ENCODE results near the gene PELI2. TPM values are rescaled to one million over a fixed set of nuclear protein-coding genes. Genes with fewer than 3 reads are reported as not detected.
A peak's percentile ranks its signal among the peaks of the same experiment; 100 is the strongest.

Gene PELI2
- total RNA-seq, 1 donor: 14.1 TPM

- no peak for DNase-seq (ENCODE audit: insufficient read length, low spot score, missing footprints)
- Histone ChIP-seq H3K4me2 (ENCODE audit: insufficient read depth, low read length) (no peak overlapping the region), H3K27ac (ENCODE audit: low read depth, low read length) (peak overlapping the region; percentile 76)
Measured at GRCh38 chr14:56243110-56243509, 124.9 kb downstream of the PELI2 start.

GRCh38 chr14:56244138-56244789, 126.1 kb downstream of the PELI2 start:
- DNase-seq (ENCODE audit: insufficient read length, low spot score, missing footprints): peak; percentile 14
- no peak for TF ChIP-seq CTCF (IDR thresholded peaks at IDR 0.05; ENCODE audit: extremely low read depth, low read depth, low read length)
- H3K4me1 ChIP-seq (ENCODE audit: insufficient read depth, low read length): peaks cover 23% of the 10 kb centered on the region
- H3K79me2 ChIP-seq (ENCODE audit: insufficient read depth, low read length): no peaks in the 10 kb centered on the region
- peak overlapping the region; percentile 76 for H3K27ac ChIP-seq (ENCODE audit: low read depth, low read length)
- H2AFZ ChIP-seq (ENCODE audit: low read length): peak overlapping the region; percentile 63
- no peaks in the 10 kb centered on the region for H4K20me1 ChIP-seq (ENCODE audit: insufficient read depth, low read length)
- H3K36me3 ChIP-seq (ENCODE audit: insufficient read depth, low read length): no peaks in the 10 kb centered on the region
- H3K27me3 ChIP-seq (ENCODE audit: insufficient read depth, low read length): no peaks in the 10 kb centered on the region
- peak overlapping the region; percentile 56 for H3K4me2 ChIP-seq (ENCODE audit: insufficient read depth, low read length)
- peak overlapping the region; percentile 40 for H3K4me3 ChIP-seq (ENCODE audit: insufficient read depth, low read length)
- no peaks in the 10 kb centered on the region for H3K9me3 ChIP-seq (ENCODE audit: low read depth, low read length)

More at GRCh38 chr14:56243110-56243509, 124.9 kb downstream of the PELI2 start:
- Histone ChIP-seq H3K36me3 (ENCODE audit: insufficient read depth, low read length) (no peaks in the 10 kb centered on the region), H4K20me1 (ENCODE audit: insufficient read depth, low read length) (no peaks in the 10 kb centered on the region), H3K4me1 (ENCODE audit: insufficient read depth, low read length) (peaks cover 23% of the 10 kb centered on the region), H3K4me3 (ENCODE audit: insufficient read depth, low read length) (no peak overlapping the region), H3K9me3 (ENCODE audit: low read depth, low read length) (no peaks in the 10 kb centered on the region), H3K79me2 (ENCODE audit: insufficient read depth, low read length) (no peaks in the 10 kb centered on the region), H3K27me3 (ENCODE audit: insufficient read depth, low read length) (no peaks in the 10 kb centered on the region), H2AFZ (ENCODE audit: low read length) (no peak overlapping the region)
- no peak for TF ChIP-seq CTCF (IDR thresholded peaks at IDR 0.05; ENCODE audit: extremely low read depth, low read depth, low read length)

GRCh38 chr14:56247495-56248200, 129.4 kb downstream of the PELI2 start:
- H3K36me3 ChIP-seq (ENCODE audit: insufficient read depth, low read length): no peaks in the 10 kb centered on the region
- DNase-seq (ENCODE audit: insufficient read length, low spot score, missing footprints): no peak
- no peak overlapping the region for H3K4me3 ChIP-seq (ENCODE audit: insufficient read depth, low read length)
- H3K27me3 ChIP-seq (ENCODE audit: insufficient read depth, low read length): no peaks in the 10 kb centered on the region
- H2AFZ ChIP-seq (ENCODE audit: low read length): no peak overlapping the region
- H3K4me1 ChIP-seq (ENCODE audit: insufficient read depth, low read length): peaks cover 15% of the 10 kb centered on the region
- H3K4me2 ChIP-seq (ENCODE audit: insufficient read depth, low read length): no peak overlapping the region
- no peaks in the 10 kb centered on the region for H4K20me1 ChIP-seq (ENCODE audit: insufficient read depth, low read length)
- H3K79me2 ChIP-seq (ENCODE audit: insufficient read depth, low read length): no peaks in the 10 kb centered on the region
- no peak overlapping the region for H3K27ac ChIP-seq (ENCODE audit: low read depth, low read length)
- H3K9me3 ChIP-seq (ENCODE audit: low read depth, low read length): no peaks in the 10 kb centered on the region
- peak; percentile 49 for TF ChIP-seq CTCF (IDR thresholded peaks at IDR 0.05; ENCODE audit: extremely low read depth, low read depth, low read length)

GRCh38 chr14:56248442-56248841, 130.2 kb downstream of the PELI2 start:
- Histone ChIP-seq H3K9me3 (ENCODE audit: low read depth, low read length) (no peaks in the 10 kb centered on the region), H3K36me3 (ENCODE audit: insufficient read depth, low read length) (no peaks in the 10 kb centered on the region), H3K27me3 (ENCODE audit: insufficient read depth, low read length) (no peaks in the 10 kb centered on the region), H4K20me1 (ENCODE audit: insufficient read depth, low read length) (no peaks in the 10 kb centered on the region), H3K4me3 (ENCODE audit: insufficient read depth, low read length) (no peak overlapping the region), H3K4me2 (ENCODE audit: insufficient read depth, low read length) (no peak overlapping the region), H3K79me2 (ENCODE audit: insufficient read depth, low read length) (no peaks in the 10 kb centered on the region), H3K27ac (ENCODE audit: low read depth, low read length) (no peak overlapping the region), H2AFZ (ENCODE audit: low read length) (no peak overlapping the region), H3K4me1 (ENCODE audit: insufficient read depth, low read length) (peaks cover 15% of the 10 kb centered on the region)
- DNase-seq (ENCODE audit: insufficient read length, low spot score, missing footprints): peak; percentile 6
- TF ChIP-seq CTCF (IDR thresholded peaks at IDR 0.05; ENCODE audit: extremely low read depth, low read depth, low read length): no peak

Data from osteoblast (primary cell).